GM12892 (cell line): Measurements from ENCODE around the gene LMF2.

ENCODE experiments used
- POLR2A ChIP-seq: IDR thresholded peaks from 2 replicates; pipeline ENCODE4 v1.6.1; 2011; ENCODE audit warnings: low read depth, low read length, control low read depth
- POLR2AphosphoS5 ChIP-seq: IDR thresholded peaks from 2 replicates; pipeline ENCODE4 v1.6.1; 2011; ENCODE audit warnings: low read depth, low read length, control low read depth
- TAF1 ChIP-seq: IDR thresholded peaks from 2 replicates; pipeline ENCODE4 v1.6.1; 2011; ENCODE audit warnings: low read depth, mild to moderate bottlenecking, control low read depth, low read length, borderline replicate concordance

GRCh38 chr22:50456466-50457234 is 50.9 kb downstream of the LMF2 start:
- TF ChIP-seq POLR2A (no peak), TAF1 (no peak), POLR2AphosphoS5 (no peak)
